HG02571 (cell line): Measurements from ENCODE around the gene ATP8B3.
A peak's percentile ranks its signal among the peaks of the same experiment; 100 is the strongest.

Experiments
- ATAC-seq: cut with Tn5 transposase; IDR thresholded peaks from one replicate; pipeline ENCODE4 v1.9.1; 2021; ENCODE audit warnings: mild to moderate bottlenecking, moderate library complexity; ENCODE audit not compliant: unreplicated experiment

ATP8B3 gene

GRCh38 chr19:1816530-1817298, 4.6 kb upstream of the ATP8B3 start:
- ATAC-seq: no peak

- no peak for ATAC-seq
Observed at GRCh38 chr19:1815605-1816529, 3.8 kb upstream of the ATP8B3 start.

- ATAC-seq: no peak
Observed at GRCh38 chr19:1814833-1815604, 2.9 kb upstream of the ATP8B3 start.

GRCh38 chr19:1814391-1814790, 2.3 kb upstream of the ATP8B3 start:
- no peak for ATAC-seq

GRCh38 chr19:1813192-1814182, 1.4 kb upstream of the ATP8B3 start:
- ATAC-seq: no peak

- ATAC-seq: peak; percentile 74
Observed at GRCh38 chr19:1812426-1813191, 533 bp upstream of the ATP8B3 start.

GRCh38 chr19:1811472-1811894, 593 bp downstream of the ATP8B3 start:
- ATAC-seq: no peak

GRCh38 chr19:1810439-1811160, 1.5 kb downstream of the ATP8B3 start:
- no peak for ATAC-seq

GRCh38 chr19:1809678-1810077, 2.4 kb downstream of the ATP8B3 start:
- ATAC-seq: no peak

- no peak for ATAC-seq
Observed at GRCh38 chr19:1808395-1808731, 3.7 kb downstream of the ATP8B3 start.

- ATAC-seq: no peak
Observed at GRCh38 chr19:1807695-1808394, 4.2 kb downstream of the ATP8B3 start.

GRCh38 chr19:1807030-1807694, 4.9 kb downstream of the ATP8B3 start:
- no peak for ATAC-seq

- no peak for ATAC-seq
Observed at GRCh38 chr19:1806184-1807029, 5.7 kb downstream of the ATP8B3 start.

- no peak for ATAC-seq
Observed at GRCh38 chr19:1805401-1806183, 6.5 kb downstream of the ATP8B3 start.

GRCh38 chr19:1804858-1805257, 7.2 kb downstream of the ATP8B3 start:
- ATAC-seq: no peak
